HepG2 (cell line): ENCODE measurements around the gene CEP131. TPM values are rescaled to one million over a fixed set of nuclear protein-coding genes. Genes with fewer than 3 reads are reported as not detected.
A peak's percentile ranks its signal among the peaks of the same experiment; 100 is the strongest.

Source experiments
- ATAC-seq: fragments of 200-7000 bp; cut with Tn5 transposase; 3 replicates; pipeline ENCODE4 v1.9.1; 2020; ENCODE audit warnings: mild to moderate bottlenecking, moderate library complexity
- BruUV-seq: library from RNA; stranded (reverse); fragments of 400-500 nt; replicated peaks from 2 replicates; lab custom pipeline; 2021; lab: Mats Ljungman, UMichigan
- CTCF ChIA-PET: fragments of 300-600 bp; formaldehyde crosslinking; extraction: SDS; loops from one replicate; lab custom pipeline; 2021; ENCODE audit warnings: low total read pairs, inconsistent platforms, low intra/inter-chr PET ratio; lab: Yijun Ruan, JAX
- POLR2A ChIA-PET: fragments of 350-600 bp; sonication (Branson Sonifier 250); formaldehyde crosslinking; loops from one replicate; lab custom pipeline; 2020; ENCODE audit warnings: antibody characterized with exemption, inconsistent platforms; lab: Yijun Ruan, JAX
- DNase-seq: peaks from one replicate; pipeline ENCODE4 v3.0.0-alpha.2; 2015; ENCODE audit warnings: low spot score
- FAIRE-seq: peaks from 3 replicates; lab custom pipeline; 2011; peaks lifted over from hg19 to GRCh38; lab: Jason Lieb, UNC
- H2AFZ ChIP-seq: one replicate; pipeline ENCODE4 v1.6.1; 2011; ENCODE audit warnings: low read length, inconsistent platforms
- H3K27ac ChIP-seq: fragments of 300-600 bp; 3 replicates; pipeline ENCODE4 v1.8.0; 2011; ENCODE audit warnings: mixed run types, mild to moderate bottlenecking, mixed read lengths, low read length, inconsistent platforms; ENCODE audit not compliant: insufficient read depth; ENCODE audit errors: extremely low read length
- H3K27me3 ChIP-seq, 2 experiments: fragments of 200-600 bp in 1 of 2; 2 replicates in 1 of 2; 3 replicates in 1 of 2; pipeline versions ENCODE4 v1.6.0 to v1.8.0; 2011; ENCODE audit warnings: low read length in 2 of 2, mild to moderate bottlenecking in 2 of 2, moderate library complexity in 2 of 2, inconsistent platforms in 1 of 2; ENCODE audit not compliant: insufficient read depth in 2 of 2, control insufficient read depth in 1 of 2
- H3K36me3 ChIP-seq, 2 experiments: fragments of 200-600 bp in 1 of 2; replicated peaks in 1 of 2; 2 replicates in 1 of 2; 3 replicates in 1 of 2; pipeline versions ENCODE4 v1.5.1 to v1.8.0; 2011; ENCODE audit warnings: low read length in 2 of 2, inconsistent platforms in 1 of 2; ENCODE audit not compliant: insufficient read depth in 2 of 2, control insufficient read depth in 1 of 2
- H3K4me1 ChIP-seq: 2 replicates; pipeline ENCODE4 v1.5.1; 2012; ENCODE audit warnings: low read length, inconsistent platforms; ENCODE audit not compliant: insufficient read depth
- H3K4me2 ChIP-seq: 2 replicates; pipeline ENCODE4 v1.6.0; 2011; ENCODE audit warnings: low read depth, low read length, inconsistent platforms
- H3K4me3 ChIP-seq, 3 experiments: fragments of 200-600 bp in 1 of 3; sonication (generic), shearing (Covaris generic) in 1 of 3; replicated peaks in 1 of 3; 2 replicates each; pipeline ENCODE4 v1.5.1; 2011 to 2016; ENCODE audit warnings: low read length in 3 of 3, inconsistent platforms in 2 of 3, low read depth in 2 of 3, mild to moderate bottlenecking in 2 of 3, control low read depth in 1 of 3, mixed read lengths in 1 of 3; ENCODE audit not compliant: insufficient read depth in 1 of 3
- H3K79me2 ChIP-seq: one replicate; pipeline ENCODE4 v1.6.1; 2011; ENCODE audit warnings: low read length, inconsistent platforms; ENCODE audit not compliant: insufficient read depth
- H3K9ac ChIP-seq: 2 replicates; pipeline ENCODE4 v1.6.0; 2011; ENCODE audit warnings: mild to moderate bottlenecking, low read depth, low read length, inconsistent platforms; ENCODE audit not compliant: insufficient read depth
- H3K9me3 ChIP-seq: 2 replicates; pipeline ENCODE4 v1.5.1; 2012; ENCODE audit warnings: mild to moderate bottlenecking, low read length
- H4K20me1 ChIP-seq: 2 replicates; pipeline ENCODE4 v1.6.0; 2011; ENCODE audit warnings: inconsistent platforms, mild to moderate bottlenecking, low read length, moderate library complexity; ENCODE audit not compliant: insufficient read depth
- CSRNP1 ChIP-seq: sonication (generic); formaldehyde crosslinking; IDR thresholded peaks from 2 replicates; pipeline ENCODE4 v1.8.1; 2023; ENCODE audit warnings: mild to moderate bottlenecking, missing genetic modification reagents
- FLYWCH1 ChIP-seq: sonication (generic); formaldehyde crosslinking; IDR thresholded peaks from 2 replicates; pipeline ENCODE4 v1.8.1; 2023; ENCODE audit warnings: mild to moderate bottlenecking, missing genetic modification reagents
- GLI4 ChIP-seq: sonication (generic); formaldehyde crosslinking; IDR thresholded peaks from 2 replicates; pipeline ENCODE4 v1.5.1; 2020; ENCODE audit warnings: missing genetic modification reagents, mild to moderate bottlenecking, moderate library complexity, borderline replicate concordance
- HOXA3 ChIP-seq: sonication (generic); formaldehyde crosslinking; IDR thresholded peaks from 2 replicates; pipeline ENCODE4 v1.5.0; 2020; ENCODE audit warnings: missing genetic modification reagents
- KAT8 ChIP-seq: IDR thresholded peaks from 2 replicates; pipeline ENCODE4 v1.6.1; 2016; ENCODE audit warnings: missing genetic modification reagents, missing compliant biosample characterization
- NR1H2 ChIP-seq: sonication (generic); formaldehyde crosslinking; IDR thresholded peaks from 2 replicates; pipeline ENCODE4 v1.8.1; 2022; ENCODE audit warnings: low read depth, missing genetic modification reagents, borderline replicate concordance
- PCBP1 ChIP-seq: fragments of 200-400 bp; formaldehyde crosslinking; IDR thresholded peaks from 2 replicates; pipeline ENCODE4 v1.6.1; 2017; ENCODE audit warnings: mild to moderate bottlenecking, low read depth, low read length, borderline replicate concordance
- PRPF4 ChIP-seq: fragments of 200-400 bp; formaldehyde crosslinking; IDR thresholded peaks from 2 replicates; pipeline ENCODE4 v1.6.1; 2016; ENCODE audit warnings: low read length, low read depth; ENCODE audit not compliant: poor library complexity, severe bottlenecking
- SALL2 ChIP-seq: sonication (generic); formaldehyde crosslinking; IDR thresholded peaks from 2 replicates; pipeline ENCODE4 v1.8.1; 2023; ENCODE audit warnings: mild to moderate bottlenecking, missing genetic modification reagents, inconsistent platforms
- SMARCE1 ChIP-seq: fragments of 450-650 bp; IDR thresholded peaks from 2 replicates; pipeline ENCODE4 v1.6.1; 2017; ENCODE audit warnings: borderline replicate concordance
- SRF ChIP-seq: IDR thresholded peaks from 2 replicates; pipeline ENCODE4 v1.6.1; 2011; ENCODE audit warnings: mild to moderate bottlenecking, low read depth, low read length, moderate library complexity
- THAP11 ChIP-seq: IDR thresholded peaks from 2 replicates; pipeline ENCODE4 v1.6.1; 2016; ENCODE audit warnings: missing biosample characterization, missing genetic modification reagents
- ZFP36 ChIP-seq: fragments of 150-350 bp; IDR thresholded peaks from 2 replicates; pipeline ENCODE4 v1.6.1; 2018; ENCODE audit warnings: borderline replicate concordance, low read length, low read depth; ENCODE audit not compliant: partially characterized antibody
- ZKSCAN1 ChIP-seq: fragments of 150-350 bp; IDR thresholded peaks from 2 replicates; pipeline ENCODE4 v1.6.1; 2014; ENCODE audit warnings: low read length
- ZNF230 ChIP-seq: sonication (generic); formaldehyde crosslinking; IDR thresholded peaks from 2 replicates; pipeline ENCODE4 v1.4.0; 2020; ENCODE audit warnings: mild to moderate bottlenecking, missing genetic modification reagents
- ZNF329 ChIP-seq: sonication (generic); formaldehyde crosslinking; IDR thresholded peaks from 2 replicates; pipeline ENCODE4 v1.9.0; 2021; ENCODE audit warnings: low read depth, mild to moderate bottlenecking, missing genetic modification reagents
- ZNF362 ChIP-seq: sonication (generic); formaldehyde crosslinking; IDR thresholded peaks from 2 replicates; pipeline ENCODE4 v1.4.0; 2020; ENCODE audit warnings: missing genetic modification reagents, mild to moderate bottlenecking, borderline replicate concordance
- ZNF691 ChIP-seq: sonication (generic); formaldehyde crosslinking; IDR thresholded peaks from 2 replicates; pipeline ENCODE4 v1.4.0; 2020; ENCODE audit warnings: missing genetic modification reagents, low read depth, mild to moderate bottlenecking, borderline replicate concordance
- ZNF713 ChIP-seq: sonication (generic); formaldehyde crosslinking; IDR thresholded peaks from 2 replicates; pipeline ENCODE4 v1.4.0; 2020; ENCODE audit warnings: mild to moderate bottlenecking, missing genetic modification reagents
- ZNF740 ChIP-seq: sonication (generic); formaldehyde crosslinking; IDR thresholded peaks from 2 replicates; pipeline ENCODE4 v1.4.0; 2020; ENCODE audit warnings: missing genetic modification reagents
- WGBS: methylation state at CpG from one replicate; pipeline ENCODE4 v1.1.6; 2017; ENCODE audit warnings: low lambda C conversion rate; 5-methylcytosine and 5-hydroxymethylcytosine counted together
- in situ Hi-C: cut with HindIII; loops from 2 replicates; pipeline ENCODE4 v1.10.0; 2017; ENCODE audit warnings: low pct_unique_long_range_greater_than_20kb; ENCODE audit not compliant: extremely low pct_ligation_motif_present
- intact Hi-C: fragments of 100-400 bp; cut with micrococcal nuclease; formaldehyde crosslinking; loops from one replicate; pipeline ENCODE4 v1.10.0; 2022; ENCODE audit not compliant: unreplicated experiment
- polyA plus RNA-seq, 8 experiments: library from polyadenylated mRNA; depleted of rRNA in 3 of 8; stranded (reverse) in 7 of 8; unstranded in 1 of 8; fragments of >200 nt; fragmentation: Illumina TruSeq in 4 of 8; extraction: Trizol in 4 of 8; gene quantifications; 2 replicates each; pipeline versions ENCODE4 v1.2.1 to v1.2.3, GENCODE V29; 2011 to 2016; ENCODE audit warnings: low read depth in 4 of 8, missing spikeins in 1 of 8, mixed read lengths in 1 of 8; ENCODE audit not compliant: insufficient read depth in 1 of 8
- total RNA-seq, 5 experiments: library from RNA; depleted of rRNA; stranded (reverse); fragments of >200 nt; fragmentation: Illumina TruSeq; extraction: Trizol; gene quantifications; 2 replicates each; pipeline ENCODE4 v1.2.3, GENCODE V29; 2016; ENCODE audit warnings: low read depth in 1 of 5

CEP131 gene
- total and polyA plus RNA-seq, 2 of the 13 experiments (the other 11 are each of a cell fraction or from before 2014, with no cell fraction given) = 5.0 to 16.8 TPM

- DNase-seq (no peak), FAIRE-seq (no peak), ATAC-seq (no peak)
- Histone ChIP-seq H3K4me3 (no peak overlapping the region), H3K9ac (no peak overlapping the region), H3K9me3 (no peaks in the 10 kb centered on the region), H3K4me1 (peaks cover 40% of the 10 kb centered on the region), H4K20me1 (peaks cover 5% of the 10 kb centered on the region; the same call in 1 of the 2 replicates), H3K4me2 (no peak overlapping the region), H3K79me2 (peaks cover 31% of the 10 kb centered on the region), H3K27me3 (no peaks in the 10 kb centered on the region; a peak in 1 of 5 replicates), H3K36me3 (peaks cover 4 to 6% of the 10 kb centered on the region in 2 experiments; a peak in 1 of 5 replicates), H3K27ac (no peak overlapping the region), H2AFZ (no peak overlapping the region)
- TSS peak; percentile 27 for BruUV-seq
- ChIA-PET CTCF (interaction anchor here (2.4 kb wide), 1 partner anchor 100 kb away, joined by 28 read pairs; no protein-coding TSS in a partner anchor), POLR2A (interaction anchor here (1.3 kb wide), 1 partner anchor 20 kb away, joined by 6 read pairs; the partner anchor contains the start of gene CEP131)
- 89% methylated on average over 33 of the region's 33 CpGs for WGBS
- in situ Hi-C loops = no loop called here
- intact Hi-C loops = no loop called here
- TF ChIP-seq KAT8 (CRISPR knock-in tag) = no peak
- no peak for TF ChIP-seq NR1H2 (CRISPR knock-in tag)
- TF ChIP-seq ZFP36 = no peak
- TF ChIP-seq HOXA3 (CRISPR knock-in tag) = 0 out of 2 replicates have a peak, but pooled peaks have one; percentile 41
- TF ChIP-seq SMARCE1 = no peak
- 0 out of 2 replicates have a peak, but pooled peaks have one; percentile 28 for TF ChIP-seq PCBP1
- peak; percentile 43 for TF ChIP-seq ZNF740 (CRISPR knock-in tag)
- TF ChIP-seq SALL2 (CRISPR knock-in tag) = 0 out of 2 replicates have a peak, but pooled peaks have one; percentile 18
- TF ChIP-seq ZNF691 (CRISPR knock-in tag) = no peak
- no peak for TF ChIP-seq ZKSCAN1
- no peak for TF ChIP-seq ZNF362 (CRISPR knock-in tag)
- TF ChIP-seq SRF = no peak
- TF ChIP-seq ZNF230 (CRISPR knock-in tag) = no peak
- no peak for TF ChIP-seq ZNF329 (CRISPR knock-in tag)
- no peak for TF ChIP-seq THAP11 (CRISPR knock-in tag)
- TF ChIP-seq PRPF4 = no peak
- no peak for TF ChIP-seq GLI4 (CRISPR knock-in tag)
- TF ChIP-seq FLYWCH1 (CRISPR knock-in tag) = no peak
- no peak for TF ChIP-seq ZNF713 (CRISPR knock-in tag)
- TF ChIP-seq CSRNP1 = no peak
These were observed 19.9 kb upstream of the CEP131 start for GRCh38 chr17:81242421-81243332.
